ENCODE data around the gene TALDO1. TPM values are rescaled to one million over a fixed set of nuclear protein-coding genes. Genes with fewer than 3 reads are reported as not detected.

Gene TALDO1
- total and polyA plus RNA-seq, 2 experiments from 2014 or later = 137 to 161 TPM

DNA sequence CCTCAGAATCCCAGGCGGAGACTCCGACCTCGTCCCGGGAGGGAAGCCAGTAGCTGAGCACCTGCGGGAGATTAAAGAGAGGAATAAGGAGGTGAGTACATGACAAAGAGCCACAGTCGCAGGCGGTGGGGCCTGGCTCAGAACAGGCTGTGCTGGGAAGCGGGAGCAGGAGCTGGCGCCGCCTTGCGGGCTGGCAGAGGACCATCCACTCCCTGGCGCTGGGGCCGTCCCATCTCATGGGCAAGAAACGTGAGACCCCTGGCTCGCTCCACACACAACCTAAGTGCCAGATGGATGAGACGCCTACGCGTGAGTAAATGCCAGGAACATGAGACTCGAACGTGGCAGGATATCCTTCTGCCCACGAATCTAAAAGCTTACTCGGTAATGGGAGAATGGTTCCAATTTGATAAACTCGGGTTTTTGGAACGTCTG lies 36.3 kb downstream of the TALDO1 start:
- Histone ChIP-seq H2AFZ (no peak overlapping the region), H3K9me2 (replicated peaks; ENCODE audit: insufficient read depth) (no peaks in the 10 kb centered on the region), H3K4me3 (no peak overlapping the region), H3K4me1 (ENCODE audit: insufficient read depth) (peaks cover 10% of the 10 kb centered on the region), H3K36me3 (replicated peaks; ENCODE audit: insufficient read depth, low read depth) (no peaks in the 10 kb centered on the region), H3K79me2 (peaks cover 6% of the 10 kb centered on the region), H3K4me2 (peak overlapping the region; percentile 35), H3K27me3 (no peaks in the 10 kb centered on the region), H3K9me3 (ENCODE audit: low read depth) (no peaks in the 10 kb centered on the region), H3K27ac (peak overlapping the region; percentile 10), H4K20me1 (ENCODE audit: insufficient read depth, poor library complexity, severe bottlenecking) (peaks cover 4% of the 10 kb centered on the region)
- WGBS (ENCODE audit: low lambda C conversion rate, missing lambda C conversion rate) = 6% methylated on average over 24 of the region's 24 CpGs
- peak; percentile 93 for DNase-seq (ENCODE audit: low spot score)
- TF ChIP-seq, protein P1, sequence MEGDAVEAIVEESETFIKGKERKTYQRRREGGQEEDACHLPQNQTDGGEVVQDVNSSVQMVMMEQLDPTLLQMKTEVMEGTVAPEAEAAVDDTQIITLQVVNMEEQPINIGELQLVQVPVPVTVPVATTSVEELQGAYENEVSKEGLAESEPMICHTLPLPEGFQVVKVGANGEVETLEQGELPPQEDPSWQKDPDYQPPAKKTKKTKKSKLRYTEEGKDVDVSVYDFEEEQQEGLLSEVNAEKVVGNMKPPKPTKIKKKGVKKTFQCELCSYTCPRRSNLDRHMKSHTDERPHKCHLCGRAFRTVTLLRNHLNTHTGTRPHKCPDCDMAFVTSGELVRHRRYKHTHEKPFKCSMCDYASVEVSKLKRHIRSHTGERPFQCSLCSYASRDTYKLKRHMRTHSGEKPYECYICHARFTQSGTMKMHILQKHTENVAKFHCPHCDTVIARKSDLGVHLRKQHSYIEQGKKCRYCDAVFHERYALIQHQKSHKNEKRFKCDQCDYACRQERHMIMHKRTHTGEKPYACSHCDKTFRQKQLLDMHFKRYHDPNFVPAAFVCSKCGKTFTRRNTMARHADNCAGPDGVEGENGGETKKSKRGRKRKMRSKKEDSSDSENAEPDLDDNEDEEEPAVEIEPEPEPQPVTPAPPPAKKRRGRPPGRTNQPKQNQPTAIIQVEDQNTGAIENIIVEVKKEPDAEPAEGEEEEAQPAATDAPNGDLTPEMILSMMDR (IDR thresholded peaks at IDR 0.05; ENCODE audit: poor library complexity) = peak; percentile 82
- no peak for TF ChIP-seq EZH2 (IDR thresholded peaks at IDR 0.05; ENCODE audit: borderline replicate concordance)

DNA sequence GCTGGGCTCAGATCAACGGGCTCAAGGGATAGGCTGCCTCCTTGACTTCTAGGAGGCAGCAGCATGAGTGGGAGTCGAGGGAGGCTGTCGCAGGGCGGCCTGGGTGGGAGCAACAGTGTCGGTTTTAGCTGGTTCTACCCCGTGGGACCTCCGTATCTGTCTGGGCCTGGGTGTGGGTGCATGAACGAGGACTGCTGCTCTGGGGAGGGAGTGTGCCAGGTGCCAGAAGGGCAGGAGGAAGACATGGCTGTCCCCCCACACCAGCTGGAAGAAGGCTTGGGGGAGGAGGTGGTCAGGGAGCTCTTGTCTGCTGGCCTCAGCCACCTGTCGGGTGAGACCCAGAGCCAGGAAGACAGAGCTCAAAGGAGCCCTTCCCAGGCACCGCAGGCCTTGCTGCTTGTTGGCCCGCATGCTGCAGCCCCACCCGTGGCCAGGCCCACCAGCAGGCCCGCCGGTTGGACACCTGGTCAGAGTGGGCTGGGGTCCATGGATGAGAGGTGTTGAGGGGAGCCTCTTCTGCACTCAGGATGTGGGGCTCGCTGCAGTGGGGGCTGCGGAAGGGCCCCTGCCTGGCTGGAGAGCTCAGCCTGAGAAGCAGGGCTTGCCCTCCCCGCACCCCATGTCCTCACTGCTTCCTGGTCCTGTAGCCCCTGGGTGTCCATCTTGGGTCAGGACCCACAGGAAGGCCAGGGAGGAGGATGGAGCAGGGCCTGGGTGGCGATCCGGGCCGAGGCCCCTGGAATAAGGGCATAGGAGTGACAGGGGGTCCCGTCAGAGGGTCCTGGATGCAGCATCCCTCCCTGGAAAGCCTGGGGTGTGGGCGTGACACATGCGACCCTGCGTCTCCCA lies 39.2 kb downstream of the TALDO1 start:
- Histone ChIP-seq H3K4me3 (no peak overlapping the region), H3K79me2 (no peaks in the 10 kb centered on the region), H3K9me3 (ENCODE audit: low read depth) (no peaks in the 10 kb centered on the region), H3K4me1 (ENCODE audit: insufficient read depth) (peaks cover 9% of the 10 kb centered on the region), H3K27ac (no peak overlapping the region), H3K36me3 (replicated peaks; ENCODE audit: insufficient read depth, low read depth) (no peaks in the 10 kb centered on the region), H3K4me2 (no peak overlapping the region), H3K9me2 (replicated peaks; ENCODE audit: insufficient read depth) (no peaks in the 10 kb centered on the region), H2AFZ (no peak overlapping the region), H3K27me3 (no peaks in the 10 kb centered on the region), H4K20me1 (ENCODE audit: insufficient read depth, poor library complexity, severe bottlenecking) (no peaks in the 10 kb centered on the region)
- no peak for DNase-seq (ENCODE audit: low spot score)
- TF ChIP-seq EZH2phosphoT487 (IDR thresholded peaks at IDR 0.05; ENCODE audit: low read depth, severe bottlenecking, unreplicated experiment) = no peak
- TF ChIP-seq EZH2 (IDR thresholded peaks at IDR 0.05; ENCODE audit: borderline replicate concordance) = no peak
- TF ChIP-seq, protein P1 (IDR thresholded peaks at IDR 0.05; ENCODE audit: poor library complexity) = no peak
- 88% methylated on average over 22 of the region's 24 CpGs for WGBS (ENCODE audit: low lambda C conversion rate, missing lambda C conversion rate)

DNA sequence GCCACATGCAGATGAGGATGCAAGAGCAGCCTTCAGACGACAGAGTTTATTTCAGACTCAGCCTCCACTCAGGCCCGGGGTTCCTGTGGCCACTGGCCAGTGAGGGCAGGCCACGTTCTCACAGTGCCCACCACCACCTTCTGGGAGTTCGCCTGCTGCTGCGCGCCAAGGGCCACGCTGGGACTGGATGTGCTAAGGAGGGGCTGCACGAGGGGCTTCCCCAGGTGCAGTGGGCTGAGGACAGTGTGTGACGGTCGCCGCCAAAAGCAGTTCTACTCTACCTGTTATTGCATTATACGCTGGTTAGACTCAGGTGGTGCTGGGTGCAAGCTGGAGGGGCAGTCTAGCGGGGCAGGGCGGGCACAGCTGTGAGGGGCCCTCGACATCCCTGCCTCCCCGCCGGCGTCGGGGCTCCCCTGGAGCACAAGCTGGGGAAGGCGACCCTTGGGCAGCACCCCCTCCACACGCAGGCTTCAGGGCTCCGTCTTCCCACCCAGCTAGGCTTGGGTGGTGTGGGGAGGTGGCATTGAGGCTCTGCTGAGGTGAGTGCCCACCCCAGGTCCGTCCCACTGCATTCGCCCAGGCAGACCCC lies 39.9 kb downstream of the TALDO1 start:
- H3K27ac ChIP-seq = no peak overlapping the region
- no peaks in the 10 kb centered on the region for H3K9me3 ChIP-seq (ENCODE audit: low read depth)
- H3K4me3 ChIP-seq = no peak overlapping the region
- WGBS (ENCODE audit: low lambda C conversion rate, missing lambda C conversion rate) = 95% methylated on average over 24 of the region's 24 CpGs
- no peaks in the 10 kb centered on the region for H4K20me1 ChIP-seq (ENCODE audit: insufficient read depth, poor library complexity, severe bottlenecking)
- H3K4me2 ChIP-seq = no peak overlapping the region
- H3K4me1 ChIP-seq (ENCODE audit: insufficient read depth) = peaks cover 9% of the 10 kb centered on the region
- TF ChIP-seq EZH2 (IDR thresholded peaks at IDR 0.05; ENCODE audit: borderline replicate concordance) = no peak
- no peaks in the 10 kb centered on the region for H3K36me3 ChIP-seq (replicated peaks; ENCODE audit: insufficient read depth, low read depth)
- no peaks in the 10 kb centered on the region for H3K79me2 ChIP-seq
- no peaks in the 10 kb centered on the region for H3K9me2 ChIP-seq (replicated peaks; ENCODE audit: insufficient read depth)
- DNase-seq (ENCODE audit: low spot score) = no peak
- H2AFZ ChIP-seq = no peak overlapping the region
- H3K27me3 ChIP-seq = no peaks in the 10 kb centered on the region

DNA sequence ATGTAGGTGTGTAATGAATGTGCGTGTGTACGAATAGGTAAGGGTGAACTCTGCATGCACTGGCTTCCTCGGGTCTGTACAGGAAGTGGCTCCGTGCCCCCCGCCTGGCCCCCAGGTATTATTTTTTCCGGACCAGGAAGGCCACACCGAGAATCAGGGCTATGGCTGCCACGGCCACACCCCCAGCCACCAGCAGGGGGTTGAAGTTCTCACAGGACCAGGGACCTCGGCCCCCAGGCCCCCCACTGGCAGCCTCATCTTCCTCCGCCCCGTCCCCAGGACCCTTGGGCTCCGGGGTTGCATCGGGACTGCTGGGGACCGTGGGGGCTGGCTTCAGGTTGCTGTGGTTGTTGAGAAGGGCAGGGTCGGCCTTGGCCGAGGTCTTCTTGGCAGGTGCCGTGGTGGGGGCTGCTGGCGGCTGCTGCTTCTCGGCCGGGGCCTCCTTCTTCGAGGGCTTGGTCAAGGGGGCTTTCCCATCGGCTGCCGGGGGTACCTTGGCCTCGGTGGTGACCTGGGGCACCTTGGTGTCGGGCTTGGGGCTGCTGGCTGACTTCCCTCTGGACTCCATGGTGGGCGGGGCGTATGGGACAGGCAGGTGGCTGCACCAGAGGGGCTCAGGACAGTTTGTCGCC lies 40.9 kb downstream of the TALDO1 start:
- DNase-seq (ENCODE audit: low spot score) = no peak
- no peaks in the 10 kb centered on the region for H3K79me2 ChIP-seq
- 90% methylated on average over 22 of the region's 28 CpGs for WGBS (ENCODE audit: low lambda C conversion rate, missing lambda C conversion rate)
- H3K36me3 ChIP-seq (replicated peaks; ENCODE audit: insufficient read depth, low read depth) = no peaks in the 10 kb centered on the region
- no peaks in the 10 kb centered on the region for H4K20me1 ChIP-seq (ENCODE audit: insufficient read depth, poor library complexity, severe bottlenecking)
- no peaks in the 10 kb centered on the region for H3K27me3 ChIP-seq
- no peak overlapping the region for H2AFZ ChIP-seq
- no peak for TF ChIP-seq EZH2phosphoT487 (IDR thresholded peaks at IDR 0.05; ENCODE audit: low read depth, severe bottlenecking, unreplicated experiment)
- TF ChIP-seq, protein P1 (IDR thresholded peaks at IDR 0.05; ENCODE audit: poor library complexity) = no peak
- no peak for TF ChIP-seq EZH2 (IDR thresholded peaks at IDR 0.05; ENCODE audit: borderline replicate concordance)
- no peak overlapping the region for H3K4me3 ChIP-seq
- no peak overlapping the region for H3K4me2 ChIP-seq
- H3K9me2 ChIP-seq (replicated peaks; ENCODE audit: insufficient read depth) = no peaks in the 10 kb centered on the region
- H3K27ac ChIP-seq = no peak overlapping the region
- H3K4me1 ChIP-seq (ENCODE audit: insufficient read depth) = peaks cover 5% of the 10 kb centered on the region
- no peaks in the 10 kb centered on the region for H3K9me3 ChIP-seq (ENCODE audit: low read depth)
